GM11168 (cell line): ENCODE data around the gene WFDC11.

Experiments
- in situ Hi-C: fragments of 300-500 bp; cut with MboI; formaldehyde crosslinking; loops from one replicate; pipeline ENCODE4 v1.12.0; 2022; ENCODE audit warnings: low sequenced_read_pairs; ENCODE audit not compliant: unreplicated experiment

WFDC11 gene

DNA sequence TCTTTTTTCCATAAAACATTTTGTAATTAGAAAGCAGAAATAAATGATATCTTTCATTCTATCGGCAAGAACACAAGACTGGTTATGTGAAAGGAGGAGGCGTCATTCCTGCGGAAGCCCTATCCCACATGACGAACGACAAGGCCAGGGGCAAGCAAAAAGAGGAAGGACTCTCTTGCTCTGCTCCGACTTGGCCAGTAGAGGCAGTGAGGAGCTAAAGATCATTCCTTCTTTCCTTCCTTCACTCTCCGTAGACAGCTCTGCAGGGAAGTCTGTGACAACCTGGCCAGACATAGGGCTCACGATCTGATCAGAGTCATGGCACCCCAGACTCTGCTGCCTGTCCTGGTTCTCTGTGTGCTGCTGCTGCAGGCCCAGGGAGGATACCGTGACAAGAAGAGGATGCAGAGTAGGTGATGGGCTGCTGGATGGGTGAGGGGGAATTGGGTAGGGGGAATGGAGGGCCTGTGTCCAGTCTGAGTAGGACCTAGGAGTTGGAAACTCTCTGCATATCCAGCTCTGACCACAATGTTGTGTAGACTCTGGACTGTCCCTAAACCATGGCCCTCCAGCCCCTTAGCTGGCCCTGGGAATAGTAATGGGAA lies 40.4 kb downstream of the WFDC11 start, which contains the start of gene WFDC10A:
TSS of gene WFDC10A (plus strand) at position 244 of the 605 bp plus-strand sequence. CDS start at position 319, 75 bp downstream.
- in situ Hi-C loops: no loop called here

DNA sequence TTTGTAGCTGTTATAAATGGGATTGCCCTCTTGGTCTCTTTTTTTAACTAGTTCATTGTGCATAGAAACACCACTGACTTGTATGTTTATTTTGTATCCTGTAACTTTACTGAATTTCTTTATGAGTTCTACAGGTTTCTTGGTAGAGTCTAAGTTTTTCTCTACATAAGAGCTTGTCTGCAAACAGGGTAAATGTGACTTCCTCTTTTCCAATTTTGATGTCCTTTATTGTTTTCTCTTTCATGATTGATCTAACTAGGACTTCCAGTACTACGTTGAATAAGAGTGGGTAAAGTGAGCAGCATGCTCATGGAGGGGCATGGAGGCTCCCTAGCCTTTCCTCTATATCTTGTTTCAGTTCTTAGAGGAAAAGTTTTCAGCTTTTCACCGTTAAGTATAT lies 43.5 kb downstream of the WFDC11 start:
- in situ Hi-C loops: no loop called here

GRCh38 chr20:45621593-45621992 lies 48.4 kb downstream of the WFDC11 start:
- in situ Hi-C loops: no loop called here

DNA sequence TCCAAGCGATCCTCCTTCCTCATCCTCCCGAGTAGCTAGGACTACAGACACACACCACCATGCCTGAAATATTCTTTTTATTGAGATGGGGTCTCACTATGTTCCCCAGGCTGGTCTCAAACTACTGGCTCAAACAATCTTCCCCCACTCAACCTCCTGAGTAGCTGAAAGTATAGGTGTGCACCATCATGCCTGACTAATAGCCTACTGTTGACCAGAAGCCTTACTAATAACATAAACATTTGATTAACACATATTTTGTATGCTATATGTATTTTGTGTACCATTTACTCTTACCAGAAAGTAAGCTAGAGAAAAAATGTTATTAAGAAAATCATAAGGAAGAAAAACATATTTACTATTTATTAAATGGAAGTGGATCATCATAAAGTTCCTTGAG lies 52.4 kb downstream of the WFDC11 start:
- in situ Hi-C loops: no loop called here

GRCh38 chr20:45612314-45612713 lies 57.7 kb downstream of the WFDC11 start:
- in situ Hi-C loops: no loop called here

DNA sequence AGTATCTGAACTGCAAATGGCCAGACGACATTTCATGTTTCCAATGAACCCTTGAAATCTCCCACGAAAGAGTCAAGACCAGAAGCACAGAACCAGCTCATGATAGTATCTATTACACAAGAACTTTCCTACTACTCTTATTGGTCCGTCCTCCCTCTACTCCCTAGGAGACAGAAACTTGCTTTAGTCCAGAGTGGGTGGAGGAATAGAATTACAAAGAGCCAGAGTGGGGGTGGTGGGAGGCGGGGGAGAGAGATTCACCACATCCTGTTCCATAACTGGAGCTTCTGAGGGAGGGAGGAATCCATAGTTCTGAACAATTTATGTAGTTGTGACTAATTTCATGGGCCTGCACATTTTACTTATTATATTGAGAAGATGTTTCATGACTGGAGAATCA lies 59.0 kb downstream of the WFDC11 start:
- in situ Hi-C loops: no loop called here

GRCh38 chr20:45607810-45608209 lies 62.2 kb downstream of the WFDC11 start:
- in situ Hi-C loops: no loop called here
